RWPE2 (cell line): ENCODE data around the gene LRCOL1.

Source experiments
- ATAC-seq: fragments of 200-7000 bp; cut with Tn5 transposase; 3 replicates; pipeline ENCODE4 v1.9.1; 2021; ENCODE audit warnings: low read depth
- DNase-seq: peaks from one replicate; pipeline ENCODE4 v3.0.0-alpha.2; 2020; ENCODE audit warnings: low spot score
- H3K27ac ChIP-seq: fragments of 450-650 bp; 2 replicates; pipeline ENCODE4 v1.5.1; 2017; ENCODE audit warnings: mild to moderate bottlenecking; ENCODE audit not compliant: poor library complexity, severe bottlenecking
- H3K27me3 ChIP-seq: fragments of 250-450 bp; sonication (Bioruptor Pico); 2 replicates; pipeline ENCODE4 v1.5.1; 2021; ENCODE audit warnings: mild to moderate bottlenecking, moderate library complexity; ENCODE audit not compliant: insufficient read depth, poor library complexity, severe bottlenecking
- H3K36me3 ChIP-seq: fragments of 250-450 bp; sonication (Bioruptor Pico); 2 replicates; pipeline ENCODE4 v1.5.1; 2020; ENCODE audit warnings: low read depth, mild to moderate bottlenecking, moderate library complexity
- H3K4me1 ChIP-seq: fragments of 250-450 bp; sonication (Bioruptor Pico); 2 replicates; pipeline ENCODE4 v1.5.1; 2021; ENCODE audit warnings: mild to moderate bottlenecking, moderate library complexity; ENCODE audit not compliant: insufficient read depth, poor library complexity, severe bottlenecking
- H3K4me3 ChIP-seq: fragments of 250-450 bp; sonication (Bioruptor Pico); 2 replicates; pipeline ENCODE4 v1.5.1; 2021; ENCODE audit warnings: mild to moderate bottlenecking, moderate library complexity; ENCODE audit not compliant: severe bottlenecking
- H3K9me3 ChIP-seq: fragments of 250-450 bp; sonication (Bioruptor Pico); 2 replicates; pipeline ENCODE4 v1.5.1; 2021; ENCODE audit warnings: mild to moderate bottlenecking, moderate library complexity; ENCODE audit not compliant: severe bottlenecking
- TF ChIP-seq, protein P1 (sequence below): fragments of 450-650 bp; IDR thresholded peaks from one replicate; pipeline ENCODE4 v1.5.1; 2017; ENCODE audit warnings: mild to moderate bottlenecking, moderate library complexity; ENCODE audit not compliant: poor library complexity, severe bottlenecking

Gene LRCOL1

DNA sequence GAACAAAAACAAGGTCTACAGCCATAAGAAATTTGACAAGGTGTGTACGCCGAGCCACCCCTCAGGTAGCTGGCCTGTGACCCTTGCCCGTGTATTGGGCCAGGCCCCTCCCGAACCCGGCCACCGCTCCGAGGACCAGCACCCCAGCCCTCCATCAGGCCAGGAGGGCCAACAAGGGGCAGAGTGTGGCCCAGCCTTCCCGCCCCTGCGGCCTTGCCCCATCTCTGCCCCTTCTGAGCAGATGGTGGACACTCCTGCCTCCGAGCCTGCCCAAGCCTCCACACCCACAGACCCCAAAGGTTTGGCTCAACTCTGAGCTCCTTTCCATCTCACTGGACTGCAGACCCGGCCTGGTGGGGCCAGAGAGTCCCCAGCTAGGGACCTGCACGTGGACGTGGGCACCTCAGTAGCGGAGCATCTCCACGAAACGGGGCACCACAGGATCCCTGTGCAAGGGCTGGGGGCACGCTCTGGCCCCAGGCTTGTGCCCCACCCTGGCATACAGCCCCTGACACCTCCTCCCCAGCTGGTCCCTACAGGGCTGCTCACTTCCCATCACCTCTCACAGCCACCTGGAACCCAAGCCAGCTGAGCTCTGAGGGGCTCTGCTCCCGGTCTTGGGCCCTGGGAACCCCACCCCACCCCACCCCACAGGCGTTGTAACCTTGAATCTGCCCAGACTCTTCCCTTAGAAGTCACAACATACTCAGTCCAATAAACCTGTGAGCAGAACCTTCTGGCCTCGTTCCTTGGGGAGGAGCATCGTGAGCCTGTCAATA is 11.5 kb upstream of the LRCOL1 start:
- Histone ChIP-seq H3K4me3 (no peak overlapping the region), H3K4me1 (no peaks in the 10 kb centered on the region), H3K9me3 (peaks cover 6% of the 10 kb centered on the region), H3K36me3 (peaks cover 20% of the 10 kb centered on the region), H3K27me3 (peaks cover 29% of the 10 kb centered on the region), H3K27ac (no peak overlapping the region)
- TF ChIP-seq, protein P1, sequence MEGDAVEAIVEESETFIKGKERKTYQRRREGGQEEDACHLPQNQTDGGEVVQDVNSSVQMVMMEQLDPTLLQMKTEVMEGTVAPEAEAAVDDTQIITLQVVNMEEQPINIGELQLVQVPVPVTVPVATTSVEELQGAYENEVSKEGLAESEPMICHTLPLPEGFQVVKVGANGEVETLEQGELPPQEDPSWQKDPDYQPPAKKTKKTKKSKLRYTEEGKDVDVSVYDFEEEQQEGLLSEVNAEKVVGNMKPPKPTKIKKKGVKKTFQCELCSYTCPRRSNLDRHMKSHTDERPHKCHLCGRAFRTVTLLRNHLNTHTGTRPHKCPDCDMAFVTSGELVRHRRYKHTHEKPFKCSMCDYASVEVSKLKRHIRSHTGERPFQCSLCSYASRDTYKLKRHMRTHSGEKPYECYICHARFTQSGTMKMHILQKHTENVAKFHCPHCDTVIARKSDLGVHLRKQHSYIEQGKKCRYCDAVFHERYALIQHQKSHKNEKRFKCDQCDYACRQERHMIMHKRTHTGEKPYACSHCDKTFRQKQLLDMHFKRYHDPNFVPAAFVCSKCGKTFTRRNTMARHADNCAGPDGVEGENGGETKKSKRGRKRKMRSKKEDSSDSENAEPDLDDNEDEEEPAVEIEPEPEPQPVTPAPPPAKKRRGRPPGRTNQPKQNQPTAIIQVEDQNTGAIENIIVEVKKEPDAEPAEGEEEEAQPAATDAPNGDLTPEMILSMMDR = no peak
- no peak for DNase-seq
- no peak for ATAC-seq

- Histone ChIP-seq H3K27me3 (peaks cover 36% of the 10 kb centered on the region), H3K27ac (no peak overlapping the region), H3K9me3 (peaks cover 7% of the 10 kb centered on the region), H3K4me1 (no peaks in the 10 kb centered on the region), H3K4me3 (no peak overlapping the region), H3K36me3 (peaks cover 16% of the 10 kb centered on the region)
- DNase-seq (no peak), ATAC-seq (peak; percentile 1; the same call in 1 of the 3 replicates)
- TF ChIP-seq, protein P1 = no peak
These were observed 10.7 kb upstream of the LRCOL1 start for GRCh38 chr12:132620899-132621656.

- Histone ChIP-seq H3K4me1 (no peaks in the 10 kb centered on the region), H3K4me3 (no peak overlapping the region), H3K9me3 (peaks cover 7% of the 10 kb centered on the region), H3K36me3 (peaks cover 9% of the 10 kb centered on the region), H3K27ac (no peak overlapping the region), H3K27me3 (peaks cover 41% of the 10 kb centered on the region)
- ATAC-seq (peak; percentile 7; the same call in 1 of the 3 replicates), DNase-seq (no peak)
- TF ChIP-seq, protein P1 = no peak
These were observed 9.9 kb upstream of the LRCOL1 start for GRCh38 chr12:132620113-132620898.

- ATAC-seq (peak; percentile 15; the same call in 2 of the 3 replicates), DNase-seq (no peak)
- H3K36me3 ChIP-seq = peaks cover 7% of the 10 kb centered on the region; the same call in 1 of the 2 replicates
- H3K27me3 ChIP-seq = peaks cover 41% of the 10 kb centered on the region
- H3K9me3 ChIP-seq = peaks cover 7% of the 10 kb centered on the region
- TF ChIP-seq, protein P1 = no peak
- no peaks in the 10 kb centered on the region for H3K4me1 ChIP-seq
- H3K27ac ChIP-seq = no peak overlapping the region
- H3K4me3 ChIP-seq = no peak overlapping the region
These were observed 9.2 kb upstream of the LRCOL1 start for GRCh38 chr12:132619386-132620112.
